Measurements from ENCODE around the gene NTM.
A peak's percentile ranks its signal among the peaks of the same experiment; 100 is the strongest.

The NTM gene

DNA sequence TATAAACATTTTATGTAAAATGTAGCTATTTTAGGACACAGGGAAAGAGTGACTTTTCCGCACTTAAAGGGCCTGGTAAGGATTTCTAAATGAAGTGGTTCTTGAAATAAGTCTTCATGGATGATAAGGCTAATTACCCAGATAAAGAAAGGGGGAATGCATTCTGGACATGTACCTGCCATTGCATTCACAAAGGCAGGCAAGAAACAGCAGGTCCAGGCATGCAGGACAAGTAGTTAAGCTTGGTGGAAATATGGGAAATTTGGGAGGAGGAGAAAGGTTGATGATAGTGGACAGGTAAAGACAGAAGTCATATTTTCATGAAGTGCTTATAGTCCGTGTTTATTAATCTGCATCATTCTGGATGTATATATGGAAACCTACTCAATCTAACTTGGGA, 621.2 kb downstream of the NTM start:
- H3K4me3 ChIP-seq (ENCODE audit: low read length): no peak overlapping the region
- TF ChIP-seq, protein P1, sequence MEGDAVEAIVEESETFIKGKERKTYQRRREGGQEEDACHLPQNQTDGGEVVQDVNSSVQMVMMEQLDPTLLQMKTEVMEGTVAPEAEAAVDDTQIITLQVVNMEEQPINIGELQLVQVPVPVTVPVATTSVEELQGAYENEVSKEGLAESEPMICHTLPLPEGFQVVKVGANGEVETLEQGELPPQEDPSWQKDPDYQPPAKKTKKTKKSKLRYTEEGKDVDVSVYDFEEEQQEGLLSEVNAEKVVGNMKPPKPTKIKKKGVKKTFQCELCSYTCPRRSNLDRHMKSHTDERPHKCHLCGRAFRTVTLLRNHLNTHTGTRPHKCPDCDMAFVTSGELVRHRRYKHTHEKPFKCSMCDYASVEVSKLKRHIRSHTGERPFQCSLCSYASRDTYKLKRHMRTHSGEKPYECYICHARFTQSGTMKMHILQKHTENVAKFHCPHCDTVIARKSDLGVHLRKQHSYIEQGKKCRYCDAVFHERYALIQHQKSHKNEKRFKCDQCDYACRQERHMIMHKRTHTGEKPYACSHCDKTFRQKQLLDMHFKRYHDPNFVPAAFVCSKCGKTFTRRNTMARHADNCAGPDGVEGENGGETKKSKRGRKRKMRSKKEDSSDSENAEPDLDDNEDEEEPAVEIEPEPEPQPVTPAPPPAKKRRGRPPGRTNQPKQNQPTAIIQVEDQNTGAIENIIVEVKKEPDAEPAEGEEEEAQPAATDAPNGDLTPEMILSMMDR (conservative IDR thresholded peaks at IDR 0.05; ENCODE audit: low read depth, low read length): no peak
- DNase-seq (ENCODE audit: low read depth): no peak

GRCh38 chr11:131993246-131993645, 622.8 kb downstream of the NTM start:
- no peak for DNase-seq (ENCODE audit: low read depth)
- TF ChIP-seq, protein P1 (conservative IDR thresholded peaks at IDR 0.05; ENCODE audit: low read depth, low read length): no peak

DNA sequence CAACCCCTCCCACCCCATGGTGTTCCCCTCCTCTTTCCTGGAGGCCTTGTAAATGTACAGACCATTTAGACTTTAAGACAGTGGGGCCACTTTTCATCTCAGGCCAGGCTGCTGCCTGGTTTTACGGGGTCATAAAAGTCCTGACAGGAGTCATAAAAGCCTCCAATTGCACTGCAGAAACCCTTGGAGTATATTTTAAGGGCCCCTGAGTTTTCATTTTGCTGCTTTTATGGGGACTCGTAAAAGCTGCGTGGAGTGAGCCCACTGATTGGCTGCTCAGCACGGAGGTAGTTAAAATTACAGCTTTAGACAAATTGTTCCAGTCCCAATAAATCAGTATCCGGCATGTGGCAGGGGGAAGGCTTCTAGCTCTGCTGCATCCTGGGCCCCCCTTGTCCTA, 627.6 kb downstream of the NTM start:
- TF ChIP-seq, protein P1 (conservative IDR thresholded peaks at IDR 0.05; ENCODE audit: low read depth, low read length): no peak
- no peak for DNase-seq (ENCODE audit: low read depth)
- no peak overlapping the region for H3K4me3 ChIP-seq (ENCODE audit: low read length)

More at GRCh38 chr11:131993246-131993645, 622.8 kb downstream of the NTM start:
- no peak overlapping the region for H3K4me3 ChIP-seq (ENCODE audit: low read length)

DNA sequence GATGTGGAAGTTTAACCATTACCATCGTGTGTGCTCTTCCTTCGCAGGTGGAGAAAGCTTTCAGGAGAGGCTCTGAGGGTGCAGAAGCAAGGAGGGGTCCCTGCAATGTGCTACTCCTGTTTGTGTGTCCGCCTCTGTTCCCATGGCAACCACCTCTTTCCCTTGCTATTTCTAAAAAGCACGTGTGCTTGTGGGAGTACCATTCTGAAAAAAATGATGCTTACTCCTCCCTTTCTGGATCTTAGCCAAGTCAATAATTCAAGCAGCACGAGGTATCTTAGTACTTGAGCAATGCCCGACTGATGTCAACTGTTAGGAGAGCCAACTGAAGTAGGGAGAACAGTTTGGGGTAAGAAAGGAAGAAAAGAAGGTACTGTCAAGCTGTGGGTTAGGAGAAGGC, 628.7 kb downstream of the NTM start:
- peak; percentile 24 for DNase-seq (ENCODE audit: low read depth)
- TF ChIP-seq, protein P1 (conservative IDR thresholded peaks at IDR 0.05; ENCODE audit: low read depth, low read length): no peak
- no peak overlapping the region for H3K4me3 ChIP-seq (ENCODE audit: low read length)

DNA sequence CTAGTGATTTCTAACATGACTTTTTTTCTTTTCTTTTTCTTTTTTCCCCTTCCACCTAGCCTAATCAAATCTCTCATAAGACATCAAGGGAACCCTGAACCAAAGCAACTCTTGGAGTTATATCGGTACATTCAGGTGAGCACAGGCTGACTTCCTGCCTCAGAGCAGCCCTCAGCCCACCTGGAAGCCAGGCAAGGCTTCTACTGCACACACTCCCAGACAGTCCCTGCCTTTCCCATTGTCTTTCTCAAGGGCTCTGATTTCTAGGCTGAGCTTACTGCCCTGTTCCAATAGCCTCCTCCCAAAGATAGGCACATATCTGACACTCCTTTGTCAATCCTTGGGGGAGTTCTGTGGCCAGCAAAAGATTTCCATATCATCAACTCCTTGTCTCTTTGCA, 629.5 kb downstream of the NTM start:
- TF ChIP-seq, protein P1 (conservative IDR thresholded peaks at IDR 0.05; ENCODE audit: low read depth, low read length): no peak
- H3K4me3 ChIP-seq (ENCODE audit: low read length): no peak overlapping the region
- DNase-seq (ENCODE audit: low read depth): no peak

- no peak for DNase-seq (ENCODE audit: low read depth)
- TF ChIP-seq, protein P1 (conservative IDR thresholded peaks at IDR 0.05; ENCODE audit: low read depth, low read length): no peak
- H3K4me3 ChIP-seq (ENCODE audit: low read length): no peak overlapping the region
Measured at GRCh38 chr11:132005887-132006286, 635.5 kb downstream of the NTM start.

GRCh38 chr11:132006884-132007580, 636.6 kb downstream of the NTM start:
- H3K4me3 ChIP-seq (ENCODE audit: low read length): no peak overlapping the region
- TF ChIP-seq, protein P1 (conservative IDR thresholded peaks at IDR 0.05; ENCODE audit: low read depth, low read length): no peak
- no peak for DNase-seq (ENCODE audit: low read depth)
